Vagina (tissue), 2 donors: ENCODE data around the gene HOXB5.

ENCODE experiments used
- POLR2AphosphoS5 ChIP-seq, 2 donors: sonication (generic); formaldehyde crosslinking; IDR thresholded peaks; one replicate each; pipeline ENCODE4 v1.9.0; 2017; ENCODE audit warnings: antibody characterized with exemption in 2 of 2, mild to moderate bottlenecking in 2 of 2, low read depth in 1 of 2; ENCODE audit not compliant: insufficient read depth in 1 of 2
- TF ChIP-seq, protein P1 (sequence below), 3 experiments: fragments of 450-650 bp in 2 of 3; fragments of 200-600 bp in 1 of 3; sonication (generic) in 1 of 3; IDR thresholded peaks; one replicate each; pipeline ENCODE4 v1.5.1; 2017 to 2019; ENCODE audit warnings: antibody characterized with exemption in 3 of 3, mild to moderate bottlenecking in 2 of 3, moderate library complexity in 2 of 3

DNA sequence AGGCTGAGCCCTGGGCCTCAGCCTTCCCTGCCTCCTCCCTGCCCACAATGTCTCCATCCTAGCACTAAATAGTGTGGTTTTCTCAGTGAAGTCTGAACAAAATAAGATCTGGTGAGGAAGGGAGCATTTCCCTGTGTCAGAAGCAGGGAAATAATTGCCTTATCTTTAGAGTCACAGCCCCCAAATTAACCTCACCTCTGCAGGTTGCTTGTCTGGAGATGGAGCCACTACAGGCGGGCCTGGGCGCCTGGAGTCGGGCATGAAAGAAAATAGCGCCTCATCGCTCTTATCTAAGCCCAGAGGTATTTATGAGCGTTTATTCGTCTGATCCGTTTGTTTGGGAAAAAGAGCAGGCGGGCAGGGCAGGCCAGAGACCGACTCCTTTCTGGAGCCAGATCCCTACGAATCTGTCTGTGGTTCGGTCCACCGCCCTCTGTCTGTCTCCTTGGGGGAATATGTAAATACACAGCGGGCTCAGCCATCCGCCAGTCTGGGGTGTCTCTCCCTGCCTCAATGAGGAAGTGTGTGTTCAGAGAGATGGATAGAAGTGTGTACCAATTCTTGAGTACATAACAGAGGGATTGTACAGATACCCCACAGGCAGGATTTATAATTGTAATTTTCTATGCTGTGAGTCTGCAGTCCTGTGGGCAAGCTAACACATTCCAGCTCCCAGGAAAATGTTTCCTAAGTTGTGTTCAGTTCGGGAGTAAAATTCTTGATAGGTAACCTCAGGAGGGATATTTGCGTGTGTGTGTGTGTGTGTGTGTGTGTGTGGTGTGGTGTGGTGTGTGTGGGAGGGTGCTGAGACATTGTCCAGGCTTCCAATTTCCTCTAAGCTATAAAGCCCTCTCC, 6.9 kb upstream of the HOXB5 start:
- TF ChIP-seq POLR2AphosphoS5 (IDR thresholded peaks at IDR 0.05; ENCODE audit: insufficient read depth in 1 of 2, low read depth in 1 of 2), result no peak
- TF ChIP-seq, protein P1, sequence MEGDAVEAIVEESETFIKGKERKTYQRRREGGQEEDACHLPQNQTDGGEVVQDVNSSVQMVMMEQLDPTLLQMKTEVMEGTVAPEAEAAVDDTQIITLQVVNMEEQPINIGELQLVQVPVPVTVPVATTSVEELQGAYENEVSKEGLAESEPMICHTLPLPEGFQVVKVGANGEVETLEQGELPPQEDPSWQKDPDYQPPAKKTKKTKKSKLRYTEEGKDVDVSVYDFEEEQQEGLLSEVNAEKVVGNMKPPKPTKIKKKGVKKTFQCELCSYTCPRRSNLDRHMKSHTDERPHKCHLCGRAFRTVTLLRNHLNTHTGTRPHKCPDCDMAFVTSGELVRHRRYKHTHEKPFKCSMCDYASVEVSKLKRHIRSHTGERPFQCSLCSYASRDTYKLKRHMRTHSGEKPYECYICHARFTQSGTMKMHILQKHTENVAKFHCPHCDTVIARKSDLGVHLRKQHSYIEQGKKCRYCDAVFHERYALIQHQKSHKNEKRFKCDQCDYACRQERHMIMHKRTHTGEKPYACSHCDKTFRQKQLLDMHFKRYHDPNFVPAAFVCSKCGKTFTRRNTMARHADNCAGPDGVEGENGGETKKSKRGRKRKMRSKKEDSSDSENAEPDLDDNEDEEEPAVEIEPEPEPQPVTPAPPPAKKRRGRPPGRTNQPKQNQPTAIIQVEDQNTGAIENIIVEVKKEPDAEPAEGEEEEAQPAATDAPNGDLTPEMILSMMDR (IDR thresholded peaks at IDR 0.05), result no peak
